Skeletal muscle satellite cell (primary cell): ENCODE data around the gene OXCT1. TPM values are rescaled to one million over a fixed set of nuclear protein-coding genes. Genes with fewer than 3 reads are reported as not detected.

ENCODE experiments used
- H3K27me3 ChIP-seq: 2 replicates; pipeline ENCODE4 v1.7.0; 2013; ENCODE audit warnings: low read length; ENCODE audit not compliant: control insufficient read depth, insufficient read depth
- H3K36me3 ChIP-seq: 2 replicates; pipeline ENCODE4 v1.7.0; 2013; ENCODE audit warnings: mild to moderate bottlenecking, control low read depth, low read length; ENCODE audit not compliant: insufficient read depth
- H3K4me1 ChIP-seq: 2 replicates; pipeline ENCODE4 v1.7.0; 2013; ENCODE audit warnings: low read length; ENCODE audit not compliant: control insufficient read depth, insufficient read depth
- H3K4me2 ChIP-seq: 2 replicates; pipeline ENCODE4 v1.7.0; 2013; ENCODE audit warnings: mild to moderate bottlenecking, low read length
- H3K4me3 ChIP-seq: 2 replicates; pipeline ENCODE4 v1.7.0; 2013; ENCODE audit warnings: low read length
- H3K9ac ChIP-seq: 2 replicates; pipeline ENCODE4 v1.7.0; 2013; ENCODE audit warnings: mild to moderate bottlenecking, low read depth, low read length, moderate library complexity
- H3K9me3 ChIP-seq: replicated peaks from 2 replicates; pipeline ENCODE4 v1.7.0; 2013; ENCODE audit warnings: mild to moderate bottlenecking, control low read depth, low read length
- total RNA-seq: library from RNA; depleted of rRNA; stranded (reverse); fragments of >200 nt; gene quantifications from 2 replicates; pipeline ENCODE4 v1.2.3, GENCODE V29; 2012; rRNA removed

OXCT1 gene
- total RNA-seq: 22.5 and 26.6 TPM in 2 replicates

DNA sequence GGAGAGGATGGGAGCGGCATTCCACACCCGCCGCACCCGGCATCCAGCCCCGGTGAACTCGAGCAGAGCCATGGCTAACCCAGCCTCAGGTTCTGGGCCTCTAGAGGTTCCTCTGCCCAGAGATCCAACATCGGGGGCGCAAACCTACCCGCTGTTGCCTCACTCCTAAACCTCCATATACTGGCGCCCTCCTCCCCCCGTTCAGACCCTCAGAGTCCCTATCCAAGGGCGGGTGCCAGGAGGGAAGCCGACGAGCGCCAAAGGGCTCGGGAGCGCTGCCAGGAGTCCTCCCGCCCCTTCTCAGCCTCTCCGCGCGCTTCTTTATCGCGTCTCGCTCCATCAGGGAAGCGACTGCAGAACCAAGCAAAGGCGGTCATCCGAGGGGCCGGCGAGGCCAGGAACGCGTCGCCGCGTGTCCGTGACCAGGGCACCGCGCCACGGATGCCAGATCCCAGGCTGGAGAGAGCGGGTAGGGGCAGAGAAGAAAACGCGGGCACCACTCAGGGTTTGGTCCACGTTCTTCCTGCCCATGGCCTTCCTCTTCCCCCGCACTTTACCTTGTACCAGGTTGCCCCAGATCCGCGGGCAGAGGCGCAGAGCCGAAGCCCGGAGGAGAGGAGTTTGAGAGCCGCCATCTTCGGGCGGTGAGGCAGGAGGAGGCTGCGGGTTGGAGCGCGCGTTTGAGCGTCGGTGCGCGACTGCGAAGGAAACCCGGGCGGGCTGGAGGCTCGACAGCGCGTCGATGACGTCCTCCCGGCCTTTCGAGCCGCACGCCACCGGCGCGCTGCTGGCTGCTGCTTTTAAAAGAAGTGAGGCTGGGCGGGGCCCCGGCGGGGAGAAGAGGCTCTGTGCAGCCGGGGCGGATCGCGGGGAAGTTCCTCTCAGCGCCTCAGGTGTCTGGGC lies at the start of gene OXCT1:
TSS of gene OXCT1 (minus strand) at position 702 of the 903 bp plus-strand sequence. CDS start at position 635, 67 bp downstream.
- Histone ChIP-seq H3K36me3 (no peaks in the 10 kb centered on the region), H3K4me3 (peak within 1 kb of the TSS; percentile 96), H3K27me3 (no peaks in the 10 kb centered on the region), H3K4me1 (peaks cover 25% of the 10 kb centered on the region), H3K4me2 (peak within 1 kb of the TSS; percentile 98), H3K9me3 (no peaks in the 10 kb centered on the region), H3K9ac (peak within 1 kb of the TSS; percentile 89)

GRCh38 chr5:41918105-41918504 lies 47.9 kb upstream of the OXCT1 start:
- no peak overlapping the region for H3K9ac ChIP-seq
- no peak overlapping the region for H3K4me2 ChIP-seq
- H3K4me1 ChIP-seq: no peaks in the 10 kb centered on the region
- H3K9me3 ChIP-seq: no peaks in the 10 kb centered on the region
- H3K27me3 ChIP-seq: no peaks in the 10 kb centered on the region
- peaks cover 37% of the 10 kb centered on the region for H3K36me3 ChIP-seq
- no peak overlapping the region for H3K4me3 ChIP-seq

DNA sequence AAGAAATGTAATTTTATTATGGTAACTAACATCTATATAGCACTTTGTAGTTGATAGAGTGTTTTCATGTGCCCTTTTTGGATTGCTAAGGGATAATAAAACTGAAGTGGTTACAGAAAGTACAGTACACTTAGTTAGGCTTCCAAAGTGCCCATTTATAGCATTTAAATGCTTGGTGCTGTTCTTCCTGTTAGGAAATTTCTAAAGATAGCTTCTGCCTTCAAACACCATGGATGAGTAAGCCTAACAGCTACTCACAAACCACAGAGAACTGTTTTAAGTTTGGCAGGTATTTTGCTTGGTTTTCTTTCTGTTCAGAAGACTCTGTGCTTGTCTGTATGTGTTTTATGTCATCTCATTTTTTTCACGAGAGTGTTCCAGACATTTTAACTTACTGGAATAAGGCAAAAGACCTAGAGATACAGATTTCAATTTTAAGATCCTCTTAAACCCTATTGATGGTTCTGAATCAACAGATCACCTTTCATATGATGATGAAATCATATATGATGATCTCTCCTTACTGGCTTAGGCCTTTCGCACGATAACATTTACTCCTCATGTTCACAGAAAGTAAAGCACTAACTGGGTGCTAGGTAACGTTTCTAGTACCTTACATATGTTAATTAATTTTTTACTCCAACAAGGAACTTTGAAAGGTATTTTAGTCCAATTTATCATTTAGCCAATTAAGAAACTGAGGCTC lies 38.3 kb upstream of the OXCT1 start:
- Histone ChIP-seq H3K9ac (peak overlapping the region; percentile 22), H3K36me3 (peaks cover 57% of the 10 kb centered on the region)

DNA sequence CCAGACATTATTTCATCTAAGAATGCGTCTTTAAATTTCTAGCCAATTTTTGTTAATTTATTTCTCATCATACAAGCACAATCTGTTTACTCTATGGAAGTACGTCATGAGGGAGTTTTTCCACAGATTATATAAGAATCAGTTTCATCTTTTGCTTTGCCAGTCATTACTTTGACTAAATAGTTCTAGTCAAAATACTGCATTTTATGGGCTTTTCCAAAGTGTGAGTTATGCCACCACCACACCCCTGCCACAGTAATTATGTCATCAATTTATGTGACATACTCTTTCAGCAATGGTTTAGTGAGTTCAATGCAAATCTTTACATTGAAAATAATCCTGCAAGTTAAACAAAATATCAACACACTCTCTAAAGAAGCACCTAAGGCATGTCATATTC lies 35.9 kb upstream of the OXCT1 start:
- no peak overlapping the region for H3K4me2 ChIP-seq
- H3K36me3 ChIP-seq: peaks cover 37% of the 10 kb centered on the region
- H3K4me1 ChIP-seq: peaks cover 19% of the 10 kb centered on the region
- no peaks in the 10 kb centered on the region for H3K9me3 ChIP-seq
- no peak overlapping the region for H3K9ac ChIP-seq
- no peaks in the 10 kb centered on the region for H3K27me3 ChIP-seq
- no peak overlapping the region for H3K4me3 ChIP-seq

More for the DNA sequence above, 38.3 kb upstream of the OXCT1 start:
- no peak overlapping the region for H3K4me3 ChIP-seq
- peak overlapping the region; percentile 6 for H3K4me2 ChIP-seq
- no peaks in the 10 kb centered on the region for H3K9me3 ChIP-seq
- no peaks in the 10 kb centered on the region for H3K27me3 ChIP-seq
- peaks cover 16% of the 10 kb centered on the region for H3K4me1 ChIP-seq

GRCh38 chr5:41903892-41904799 lies 33.9 kb upstream of the OXCT1 start, which contains the start of gene RIMOC1:
Gene RIMOC1, plus strand, starts transcription at chr5:41904344. Its CDS starts 24 bp downstream, at chr5:41904368.
- Histone ChIP-seq H3K9ac (peak within 1 kb of the TSS; percentile 93), H3K4me1 (peaks cover 19% of the 10 kb centered on the region), H3K4me3 (peak within 1 kb of the TSS; percentile 82), H3K9me3 (no peaks in the 10 kb centered on the region), H3K4me2 (peak within 1 kb of the TSS; percentile 81), H3K27me3 (no peaks in the 10 kb centered on the region), H3K36me3 (peaks cover 22% of the 10 kb centered on the region)

DNA sequence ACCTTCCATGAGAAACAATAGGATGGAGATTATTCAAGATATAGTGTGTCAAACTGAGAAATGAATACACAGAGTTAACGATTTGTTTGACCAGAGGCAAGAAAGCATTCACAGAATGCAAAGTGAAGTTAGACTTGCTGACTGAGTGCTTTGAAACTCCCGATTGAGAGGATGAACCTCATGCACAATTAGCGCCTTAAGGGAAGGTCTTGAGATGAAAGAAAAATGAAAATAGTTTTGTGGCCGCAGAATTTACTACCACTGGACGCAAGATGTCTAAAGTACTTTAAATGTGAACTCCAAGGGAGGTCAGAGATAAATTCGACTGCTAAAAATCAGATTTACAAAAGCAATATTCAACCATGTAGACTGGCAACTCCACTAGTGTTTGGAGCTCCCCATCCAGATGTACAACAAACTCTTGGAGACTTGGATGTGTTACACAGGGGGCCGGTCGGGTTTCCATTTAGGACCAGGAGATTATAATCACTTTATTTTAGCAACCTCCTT lies 33.2 kb upstream of the OXCT1 start:
- Histone ChIP-seq H3K36me3 (peaks cover 14% of the 10 kb centered on the region), H3K4me2 (peak overlapping the region; percentile 81), H3K4me3 (peak overlapping the region; percentile 82), H3K27me3 (no peaks in the 10 kb centered on the region), H3K4me1 (peaks cover 15% of the 10 kb centered on the region), H3K9ac (peak overlapping the region; percentile 50), H3K9me3 (no peaks in the 10 kb centered on the region)

GRCh38 chr5:41896230-41896629 lies 26.0 kb upstream of the OXCT1 start:
- Histone ChIP-seq H3K4me1 (no peaks in the 10 kb centered on the region), H3K27me3 (peaks cover 38% of the 10 kb centered on the region), H3K9me3 (no peaks in the 10 kb centered on the region), H3K4me3 (no peak overlapping the region), H3K36me3 (no peaks in the 10 kb centered on the region), H3K9ac (no peak overlapping the region), H3K4me2 (no peak overlapping the region)

DNA sequence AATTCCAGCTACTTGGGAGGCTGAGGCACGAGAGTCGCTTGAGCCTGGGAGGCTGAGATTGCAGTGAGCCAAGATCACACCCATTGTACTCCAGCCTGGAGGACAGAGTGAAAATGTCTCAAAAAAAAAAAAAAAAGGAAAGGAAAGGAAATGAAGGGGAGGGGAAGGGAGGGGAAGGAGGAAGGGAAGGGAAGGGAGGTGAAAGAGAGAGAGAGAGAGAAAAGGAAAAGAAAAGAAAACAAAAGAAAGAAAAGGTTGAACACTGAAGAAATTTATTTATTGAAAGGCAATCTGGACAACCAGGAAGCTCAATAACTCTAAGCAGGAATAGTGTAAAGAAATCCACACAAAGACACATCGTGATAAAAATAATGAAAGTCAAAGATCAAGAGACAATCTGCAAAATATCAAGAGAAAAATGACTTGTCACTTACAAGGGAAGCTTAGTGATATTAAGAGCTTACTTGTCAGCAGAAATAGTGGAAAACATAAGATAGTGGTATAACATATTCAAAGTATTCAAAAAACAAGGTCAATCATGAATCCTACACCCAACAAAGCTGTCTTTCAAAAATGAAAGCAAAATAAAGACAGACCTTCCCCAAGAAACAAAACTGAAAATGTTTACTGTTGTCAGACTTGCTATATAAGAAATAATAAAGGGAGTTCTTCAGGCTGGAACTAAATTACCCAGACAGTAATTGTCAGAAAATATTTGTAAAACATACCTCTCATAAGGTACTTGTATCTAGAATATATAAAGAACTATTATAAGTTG lies 23.0 kb upstream of the OXCT1 start:
- Histone ChIP-seq H3K4me2 (no peak overlapping the region), H3K4me3 (no peak overlapping the region), H3K27me3 (peaks cover 49% of the 10 kb centered on the region), H3K9ac (no peak overlapping the region), H3K9me3 (no peaks in the 10 kb centered on the region), H3K36me3 (no peaks in the 10 kb centered on the region), H3K4me1 (no peaks in the 10 kb centered on the region)

DNA sequence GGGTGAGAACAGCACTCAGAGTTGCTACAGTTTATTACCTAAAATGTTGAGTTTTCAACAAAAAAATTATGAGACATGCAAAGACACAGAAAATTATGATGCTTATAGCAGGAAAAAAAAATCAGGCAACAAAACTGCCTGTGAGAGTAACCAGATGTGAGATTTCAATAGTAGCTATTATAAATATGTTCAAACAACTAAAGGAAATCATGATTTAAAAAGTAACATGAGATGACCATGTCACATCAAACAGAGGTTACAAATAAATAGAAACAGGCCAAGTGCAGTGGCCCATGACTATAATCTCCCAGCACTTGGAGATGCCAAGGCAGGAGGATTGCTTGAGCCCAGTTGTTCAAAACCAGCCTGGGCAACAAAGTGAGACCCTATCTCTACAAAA lies 21.8 kb upstream of the OXCT1 start:
- Histone ChIP-seq H3K9me3 (no peaks in the 10 kb centered on the region), H3K9ac (no peak overlapping the region), H3K4me1 (no peaks in the 10 kb centered on the region), H3K4me2 (no peak overlapping the region), H3K36me3 (no peaks in the 10 kb centered on the region), H3K4me3 (no peak overlapping the region), H3K27me3 (peaks cover 46% of the 10 kb centered on the region)

- H3K4me2 ChIP-seq: no peak overlapping the region
- H3K36me3 ChIP-seq: no peaks in the 10 kb centered on the region
- no peak overlapping the region for H3K9ac ChIP-seq
- H3K27me3 ChIP-seq: peaks cover 38% of the 10 kb centered on the region
- H3K4me3 ChIP-seq: no peak overlapping the region
- no peaks in the 10 kb centered on the region for H3K4me1 ChIP-seq
- no peaks in the 10 kb centered on the region for H3K9me3 ChIP-seq
Observed at GRCh38 chr5:41891066-41891707, 21.0 kb upstream of the OXCT1 start.
